PC-3 (cell line): ENCODE data around the gene GAGE12H.
"Not testable (repeated sequence)": the region's sequence is repeated elsewhere in the genome, so short reads cannot be mapped to it uniquely, and the experiment has no call there.

Source experiments
- CTCF ChIP-seq: fragments of 300-600 bp; sonication (generic); conservative IDR thresholded peaks from 2 replicates; pipeline ENCODE4 v1.5.1; 2017; ENCODE audit warnings: antibody characterized with exemption, low read depth, mild to moderate bottlenecking, low read length
- EZH2 ChIP-seq: fragments of 300-600 bp; sonication (generic); IDR thresholded peaks from one replicate; pipeline ENCODE4 v1.6.1; 2017; ENCODE audit warnings: antibody characterized with exemption, mild to moderate bottlenecking, low read length; ENCODE audit not compliant: unreplicated experiment

- not testable (repeated sequence) for TF ChIP-seq EZH2, CTCF
Observed at GRCh38 chrX:49568728-49569127, 11.0 kb upstream of the GAGE12H start.
